Subcutaneous abdominal adipose tissue (tissue), 5 donors: ENCODE data around the gene LPP.
"Not testable (repeated sequence)": the region's sequence is repeated elsewhere in the genome, so short reads cannot be mapped to it uniquely, and the experiment has no call there.

Experiments used
- H3K27ac ChIP-seq: one replicate; pipeline ENCODE4 v1.7.0; 2013; ENCODE audit warnings: low read depth, mild to moderate bottlenecking, inconsistent platforms, low read length, moderate library complexity
- H3K27me3 ChIP-seq, 5 donors: one replicate each; pipeline ENCODE4 v1.7.0; 2013; ENCODE audit warnings: low read length in 5 of 5, inconsistent platforms in 1 of 5; ENCODE audit not compliant: control insufficient read depth in 5 of 5, insufficient read depth in 4 of 5
- H3K36me3 ChIP-seq, 5 donors: one replicate each; pipeline ENCODE4 v1.7.0; 2013; ENCODE audit warnings: low read length in 5 of 5; ENCODE audit not compliant: control insufficient read depth in 5 of 5, insufficient read depth in 5 of 5
- H3K4me1 ChIP-seq, 5 donors: one replicate each; pipeline ENCODE4 v1.7.0; 2013; ENCODE audit warnings: low read length in 5 of 5, mild to moderate bottlenecking in 3 of 5, moderate library complexity in 1 of 5; ENCODE audit not compliant: control insufficient read depth in 5 of 5, insufficient read depth in 5 of 5
- H3K4me3 ChIP-seq, 5 donors: one replicate each; pipeline ENCODE4 v1.7.0; 2013; ENCODE audit warnings: low read length in 5 of 5, low read depth in 1 of 5
- H3K9ac ChIP-seq, 5 donors: one replicate each; pipeline ENCODE4 v1.7.0; 2013; ENCODE audit warnings: low read length in 5 of 5, mild to moderate bottlenecking in 4 of 5, moderate library complexity in 3 of 5
- H3K9me3 ChIP-seq, 5 donors: one replicate each; pipeline ENCODE4 v1.7.0; 2013; ENCODE audit warnings: low read length in 5 of 5; ENCODE audit not compliant: control insufficient read depth in 5 of 5
- donor health status: healthy.
- donor health status: healthy.
- donor health status: healthy.
- donor health status: healthy.
- donor health status: healthy.

LPP gene

GRCh38 chr3:188627652-188628051 lies 473.7 kb downstream of the LPP start:
- Histone ChIP-seq H3K27me3 (no peaks in the 10 kb centered on the region), H3K4me1 (peaks cover 0 to 12% (median 4%) of the 10 kb centered on the region in 5 donors), H3K27ac (no peak overlapping the region), H3K36me3 (no peaks in the 10 kb centered on the region), H3K9me3 (no peaks in the 10 kb centered on the region), H3K4me3 (no peak overlapping the region), H3K9ac (no peak overlapping the region)

- peaks cover 0 to 5% (median 0%) of the 10 kb centered on the region in 5 donors for H3K4me1 ChIP-seq
- no peaks in the 10 kb centered on the region for H3K9me3 ChIP-seq
- H3K9ac ChIP-seq: no peak overlapping the region
- H3K36me3 ChIP-seq: no peaks in the 10 kb centered on the region
- H3K4me3 ChIP-seq: no peak overlapping the region
- no peak overlapping the region for H3K27ac ChIP-seq
- no peaks in the 10 kb centered on the region for H3K27me3 ChIP-seq
Measured at GRCh38 chr3:188631291-188632010, 477.5 kb downstream of the LPP start.

GRCh38 chr3:188633206-188633605 lies 479.2 kb downstream of the LPP start:
- H3K4me1 ChIP-seq: peaks cover 0 to 5% (median 0%) of the 10 kb centered on the region in 5 donors
- H3K9ac ChIP-seq: no peak overlapping the region
- no peaks in the 10 kb centered on the region for H3K9me3 ChIP-seq
- H3K27me3 ChIP-seq: no peaks in the 10 kb centered on the region
- H3K4me3 ChIP-seq: no peak overlapping the region
- no peaks in the 10 kb centered on the region for H3K36me3 ChIP-seq
- no peak overlapping the region for H3K27ac ChIP-seq

GRCh38 chr3:188634285-188634684 lies 480.3 kb downstream of the LPP start:
- H3K4me3 ChIP-seq: no peak overlapping the region
- H3K36me3 ChIP-seq: no peaks in the 10 kb centered on the region
- H3K9me3 ChIP-seq: no peaks in the 10 kb centered on the region
- H3K4me1 ChIP-seq: peaks cover 0 to 5% (median 0%) of the 10 kb centered on the region in 5 donors
- no peak overlapping the region for H3K9ac ChIP-seq
- H3K27me3 ChIP-seq: no peaks in the 10 kb centered on the region
- H3K27ac ChIP-seq: no peak overlapping the region

- no peaks in the 10 kb centered on the region for H3K27me3 ChIP-seq
- peaks cover 0 to 5% (median 0%) of the 10 kb centered on the region in 5 donors for H3K4me1 ChIP-seq
- no peak overlapping the region for H3K4me3 ChIP-seq
- H3K9me3 ChIP-seq: no peaks in the 10 kb centered on the region
- no peak overlapping the region for H3K27ac ChIP-seq
- no peaks in the 10 kb centered on the region for H3K36me3 ChIP-seq
- H3K9ac ChIP-seq: no peak overlapping the region
Measured at GRCh38 chr3:188635258-188636042, 481.5 kb downstream of the LPP start.

- H3K4me1 ChIP-seq, H3K9me3 ChIP-seq, H3K27ac ChIP-seq, H3K36me3 ChIP-seq, H3K27me3 ChIP-seq, H3K9ac ChIP-seq, H3K4me3 ChIP-seq: not testable (repeated sequence)
Measured at GRCh38 chr3:188636292-188636691, 482.3 kb downstream of the LPP start.

- H3K4me1 ChIP-seq: no peaks in the 10 kb centered on the region
- H3K27ac ChIP-seq: no peak overlapping the region
- no peaks in the 10 kb centered on the region for H3K27me3 ChIP-seq
- no peaks in the 10 kb centered on the region for H3K9me3 ChIP-seq
- H3K4me3 ChIP-seq: no peak overlapping the region
- no peaks in the 10 kb centered on the region for H3K36me3 ChIP-seq
- H3K9ac ChIP-seq: no peak overlapping the region
Measured at GRCh38 chr3:188641076-188641475, 487.1 kb downstream of the LPP start.

- Histone ChIP-seq H3K9ac (no peak overlapping the region), H3K4me1 (peaks cover 0 to 7% (median 0%) of the 10 kb centered on the region in 5 donors), H3K27ac (no peak overlapping the region), H3K4me3 (no peak overlapping the region), H3K9me3 (no peaks in the 10 kb centered on the region), H3K27me3 (no peaks in the 10 kb centered on the region), H3K36me3 (no peaks in the 10 kb centered on the region)
Measured at GRCh38 chr3:188643736-188644135, 489.8 kb downstream of the LPP start.

- H3K4me3 ChIP-seq: no peak overlapping the region
- H3K27ac ChIP-seq: no peak overlapping the region
- H3K36me3 ChIP-seq: no peaks in the 10 kb centered on the region
- no peak overlapping the region for H3K9ac ChIP-seq
- peaks cover 0 to 7% (median 0%) of the 10 kb centered on the region in 5 donors for H3K4me1 ChIP-seq
- H3K9me3 ChIP-seq: no peaks in the 10 kb centered on the region
- H3K27me3 ChIP-seq: no peaks in the 10 kb centered on the region
Measured at GRCh38 chr3:188646592-188646991, 492.6 kb downstream of the LPP start.

- no peak overlapping the region for H3K9ac ChIP-seq
- H3K4me1 ChIP-seq: peaks cover 0 to 7% (median 0%) of the 10 kb centered on the region in 5 donors
- no peaks in the 10 kb centered on the region for H3K27me3 ChIP-seq
- no peak overlapping the region for H3K27ac ChIP-seq
- H3K9me3 ChIP-seq: no peaks in the 10 kb centered on the region
- H3K36me3 ChIP-seq: no peaks in the 10 kb centered on the region
- H3K4me3 ChIP-seq: no peak overlapping the region
Measured at GRCh38 chr3:188647237-188647636, 493.3 kb downstream of the LPP start.
